ENCODE measurements around the gene LAT.
"Not testable (repeated sequence)": the region's sequence is repeated elsewhere in the genome, so short reads cannot be mapped to it uniquely, and the experiment has no call there.

The LAT gene

DNA sequence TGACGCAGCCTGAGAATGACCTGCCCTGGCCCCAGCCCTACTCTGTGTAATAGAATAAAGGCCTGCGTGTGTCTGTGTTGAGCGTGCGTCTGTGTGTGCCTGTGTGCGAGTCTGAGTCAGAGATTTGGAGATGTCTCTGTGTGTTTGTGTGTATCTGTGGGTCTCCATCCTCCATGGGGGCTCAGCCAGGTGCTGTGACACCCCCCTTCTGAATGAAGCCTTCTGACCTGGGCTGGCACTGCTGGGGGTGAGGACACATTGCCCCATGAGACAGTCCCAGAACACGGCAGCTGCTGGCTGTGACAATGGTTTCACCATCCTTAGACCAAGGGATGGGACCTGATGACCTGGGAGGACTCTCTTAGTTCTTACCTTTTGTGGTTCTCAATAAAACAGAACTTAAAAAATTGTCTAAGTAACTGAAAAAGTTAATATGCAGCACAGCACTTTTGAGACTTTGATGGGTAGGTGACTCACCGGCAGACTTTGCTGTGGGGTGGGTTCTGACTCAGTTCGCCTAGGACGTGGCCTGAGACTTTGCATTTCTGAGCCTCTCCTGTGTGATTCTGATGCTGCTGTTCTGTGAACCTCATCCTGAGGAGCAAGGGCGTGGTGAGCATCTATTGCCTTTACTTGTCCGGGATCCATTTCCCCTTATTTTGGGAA lies 5.7 kb downstream of the LAT start:
- Histone ChIP-seq H3K9ac (ENCODE audit: low read length) (no peak overlapping the region), H3K27me3 (ENCODE audit: control insufficient read depth in 1 of 2, insufficient read depth in 2 of 2, low read length in 2 of 2) (no peaks in the 10 kb centered on the region), H3K36me3 (ENCODE audit: insufficient read depth, low read length) (peaks cover 8% of the 10 kb centered on the region), H3K27ac (ENCODE audit: low read depth, low read length) (no peak overlapping the region), H3K9me3 (ENCODE audit: low read length) (peaks cover 4% of the 10 kb centered on the region), H3K4me1 (ENCODE audit: insufficient read depth, low read length) (no peaks in the 10 kb centered on the region), H3K4me3 (ENCODE audit: low read depth in 1 of 2, low read length in 2 of 2) (no peak overlapping the region)

- Histone ChIP-seq H3K9ac (ENCODE audit: low read length) (no peak overlapping the region), H3K4me1 (ENCODE audit: insufficient read depth, low read length) (no peaks in the 10 kb centered on the region), H3K36me3 (ENCODE audit: insufficient read depth, low read length) (peaks cover 3% of the 10 kb centered on the region), H3K27me3 (ENCODE audit: control insufficient read depth in 1 of 2, insufficient read depth in 2 of 2, low read length in 2 of 2) (no peaks in the 10 kb centered on the region), H3K9me3 (ENCODE audit: low read length) (peaks cover 4% of the 10 kb centered on the region), H3K27ac (ENCODE audit: low read depth, low read length) (no peak overlapping the region), H3K4me3 (ENCODE audit: low read depth in 1 of 2, low read length in 2 of 2) (no peak overlapping the region)
Observed at GRCh38 chr16:28991687-28992086, 6.8 kb downstream of the LAT start.

- H3K27ac ChIP-seq (ENCODE audit: low read depth, low read length): no peak overlapping the region
- H3K4me3 ChIP-seq (ENCODE audit: low read depth in 1 of 2, low read length in 2 of 2): no peak overlapping the region
- no peaks in the 10 kb centered on the region for H3K9me3 ChIP-seq (ENCODE audit: low read length)
- H3K36me3 ChIP-seq (ENCODE audit: insufficient read depth, low read length): no peaks in the 10 kb centered on the region
- H3K9ac ChIP-seq (ENCODE audit: low read length): no peak overlapping the region
- H3K4me1 ChIP-seq (ENCODE audit: insufficient read depth, low read length): no peaks in the 10 kb centered on the region
- no peaks in the 10 kb centered on the region for H3K27me3 ChIP-seq (ENCODE audit: control insufficient read depth in 1 of 2, insufficient read depth in 2 of 2, low read length in 2 of 2)
Observed at GRCh38 chr16:28992496-28992895, 7.6 kb downstream of the LAT start.

DNA sequence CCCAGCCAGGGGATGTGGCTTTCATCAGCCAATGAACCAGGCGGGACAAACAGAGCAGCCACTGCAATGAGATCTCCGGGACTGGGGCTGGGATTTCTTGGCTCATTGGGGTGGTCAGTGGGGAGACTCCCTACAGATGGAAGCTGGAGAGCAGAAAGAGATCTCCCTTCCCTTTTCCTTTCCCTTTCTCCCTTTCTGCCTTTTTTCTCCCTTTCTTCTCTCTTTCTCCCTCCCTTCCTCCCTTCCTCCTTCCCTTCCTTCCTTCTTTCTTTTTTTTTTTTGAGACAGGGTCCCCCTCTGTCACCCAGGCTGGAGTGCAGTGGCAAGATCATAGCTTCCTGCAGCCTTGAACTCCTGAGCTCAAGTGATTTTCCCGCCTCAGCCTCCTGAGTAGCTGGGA lies 14.0 kb downstream of the LAT start:
- H3K4me3 ChIP-seq (ENCODE audit: low read depth in 1 of 2, low read length in 2 of 2): no peak overlapping the region
- no peaks in the 10 kb centered on the region for H3K36me3 ChIP-seq (ENCODE audit: insufficient read depth, low read length)
- no peak overlapping the region for H3K27ac ChIP-seq (ENCODE audit: low read depth, low read length)
- H3K9me3 ChIP-seq (ENCODE audit: low read length): no peaks in the 10 kb centered on the region
- no peak overlapping the region for H3K9ac ChIP-seq (ENCODE audit: low read length)
- no peaks in the 10 kb centered on the region for H3K4me1 ChIP-seq (ENCODE audit: insufficient read depth, low read length)
- no peaks in the 10 kb centered on the region for H3K27me3 ChIP-seq (ENCODE audit: control insufficient read depth in 1 of 2, insufficient read depth in 2 of 2, low read length in 2 of 2)

DNA sequence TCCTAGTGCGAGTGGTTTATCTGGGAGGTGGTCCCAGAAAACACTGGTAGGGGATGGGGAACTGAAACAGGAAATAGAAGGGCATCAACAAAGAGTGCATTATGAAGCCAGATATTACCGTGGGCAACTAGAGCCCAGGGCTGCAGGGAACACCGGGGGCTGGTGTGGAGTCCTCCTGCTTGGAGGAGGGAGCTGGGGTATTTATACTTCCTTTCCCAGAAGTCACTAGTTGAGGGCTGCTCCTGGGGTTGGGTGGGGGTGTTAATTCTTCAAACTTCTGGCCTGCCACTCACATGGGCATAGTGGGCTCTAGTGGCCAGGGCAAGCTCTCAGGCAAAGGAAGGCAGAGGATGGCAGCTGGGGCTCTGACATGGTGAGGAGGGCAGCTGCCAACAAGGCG lies 14.7 kb downstream of the LAT start:
- H3K27ac ChIP-seq (ENCODE audit: low read depth, low read length): no peak overlapping the region
- H3K4me3 ChIP-seq (ENCODE audit: low read depth in 1 of 2, low read length in 2 of 2): no peak overlapping the region
- H3K36me3 ChIP-seq (ENCODE audit: insufficient read depth, low read length): no peaks in the 10 kb centered on the region
- no peaks in the 10 kb centered on the region for H3K9me3 ChIP-seq (ENCODE audit: low read length)
- no peaks in the 10 kb centered on the region for H3K27me3 ChIP-seq (ENCODE audit: control insufficient read depth in 1 of 2, insufficient read depth in 2 of 2, low read length in 2 of 2)
- H3K4me1 ChIP-seq (ENCODE audit: insufficient read depth, low read length): no peaks in the 10 kb centered on the region
- no peak overlapping the region for H3K9ac ChIP-seq (ENCODE audit: low read length)

DNA sequence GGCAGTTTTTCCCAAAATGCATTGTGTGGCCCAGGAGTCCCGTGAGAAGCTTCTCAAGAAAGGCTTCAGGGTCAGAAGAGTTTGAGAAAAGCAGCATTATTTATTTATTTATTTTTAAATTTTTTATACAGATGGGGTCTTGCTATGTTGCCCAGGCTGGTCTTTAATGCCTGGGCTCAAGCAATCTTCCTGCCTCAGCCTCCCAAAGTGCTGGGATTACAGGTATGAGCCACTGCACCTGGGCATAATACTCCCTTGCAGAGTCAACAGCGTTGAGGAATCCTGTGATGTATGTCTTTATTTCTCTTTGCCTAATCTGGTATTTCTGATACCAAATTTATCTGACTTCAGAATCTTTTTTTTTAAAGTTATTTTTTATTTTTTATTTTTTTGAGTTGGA lies 15.2 kb downstream of the LAT start:
- no peaks in the 10 kb centered on the region for H3K4me1 ChIP-seq (ENCODE audit: insufficient read depth, low read length)

DNA sequence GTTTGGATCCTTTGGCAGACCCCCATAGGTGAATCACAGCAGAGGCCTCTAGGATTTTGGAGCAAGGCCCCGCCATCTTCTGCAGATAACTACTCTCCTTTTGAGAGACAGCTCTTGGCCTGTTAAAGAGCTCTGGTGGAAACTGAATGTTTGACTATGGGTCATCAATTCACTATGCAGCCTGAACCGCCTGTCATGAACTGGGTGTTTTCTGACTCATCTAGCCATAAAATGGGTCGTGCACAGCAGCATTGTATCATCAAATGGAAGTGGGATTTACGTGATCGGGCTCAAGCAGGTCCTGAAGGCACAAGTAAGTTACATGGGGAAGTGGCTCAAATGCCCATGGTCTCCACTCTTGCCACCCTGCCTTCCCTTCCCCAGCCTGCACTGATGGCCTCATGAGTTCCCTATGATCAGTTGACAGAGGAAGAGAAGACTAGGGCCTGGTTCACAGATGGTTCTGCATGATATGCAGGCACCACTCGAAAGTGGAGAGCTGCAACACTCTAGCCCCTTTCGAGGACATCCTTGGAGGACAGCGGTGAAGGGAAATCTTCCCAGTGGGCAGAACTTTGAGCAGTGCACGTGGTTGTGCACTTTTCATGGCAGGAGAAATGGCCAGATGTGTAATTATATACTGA lies 19.8 kb downstream of the LAT start:
- H3K36me3 ChIP-seq (ENCODE audit: insufficient read depth, low read length); H3K9ac ChIP-seq (ENCODE audit: low read length); H3K9me3 ChIP-seq (ENCODE audit: low read length); H3K4me3 ChIP-seq (ENCODE audit: low read depth in 1 of 2, low read length in 2 of 2); H3K4me1 ChIP-seq (ENCODE audit: insufficient read depth, low read length); H3K27me3 ChIP-seq (ENCODE audit: control insufficient read depth in 1 of 2, insufficient read depth in 2 of 2, low read length in 2 of 2); H3K27ac ChIP-seq (ENCODE audit: low read depth, low read length): not testable (repeated sequence)

More for the DNA sequence above, 15.2 kb downstream of the LAT start:
- Histone ChIP-seq H3K36me3 (ENCODE audit: insufficient read depth, low read length) (no peaks in the 10 kb centered on the region), H3K27ac (ENCODE audit: low read depth, low read length) (no peak overlapping the region), H3K4me3 (ENCODE audit: low read depth in 1 of 2, low read length in 2 of 2) (no peak overlapping the region), H3K27me3 (ENCODE audit: control insufficient read depth in 1 of 2, insufficient read depth in 2 of 2, low read length in 2 of 2) (no peaks in the 10 kb centered on the region), H3K9ac (ENCODE audit: low read length) (no peak overlapping the region), H3K9me3 (ENCODE audit: low read length) (no peaks in the 10 kb centered on the region)

GRCh38 chr16:29007730-29008593 lies 23.1 kb downstream of the LAT start:
- Histone ChIP-seq H3K27ac (ENCODE audit: low read depth, low read length) (no peak overlapping the region), H3K9ac (ENCODE audit: low read length) (no peak overlapping the region), H3K9me3 (ENCODE audit: low read length) (no peaks in the 10 kb centered on the region), H3K4me1 (ENCODE audit: insufficient read depth, low read length) (no peaks in the 10 kb centered on the region), H3K4me3 (ENCODE audit: low read depth in 1 of 2, low read length in 2 of 2) (no peak overlapping the region), H3K27me3 (ENCODE audit: control insufficient read depth in 1 of 2, insufficient read depth in 2 of 2, low read length in 2 of 2) (no peaks in the 10 kb centered on the region), H3K36me3 (ENCODE audit: insufficient read depth, low read length) (no peaks in the 10 kb centered on the region)

GRCh38 chr16:29009050-29009837 lies 24.4 kb downstream of the LAT start:
- Histone ChIP-seq H3K27ac (ENCODE audit: low read depth, low read length) (no peak overlapping the region), H3K4me1 (ENCODE audit: insufficient read depth, low read length) (no peaks in the 10 kb centered on the region), H3K4me3 (ENCODE audit: low read depth in 1 of 2, low read length in 2 of 2) (no peak overlapping the region), H3K9me3 (ENCODE audit: low read length) (no peaks in the 10 kb centered on the region), H3K9ac (ENCODE audit: low read length) (no peak overlapping the region), H3K36me3 (ENCODE audit: insufficient read depth, low read length) (no peaks in the 10 kb centered on the region), H3K27me3 (ENCODE audit: control insufficient read depth in 1 of 2, insufficient read depth in 2 of 2, low read length in 2 of 2) (no peaks in the 10 kb centered on the region)

DNA sequence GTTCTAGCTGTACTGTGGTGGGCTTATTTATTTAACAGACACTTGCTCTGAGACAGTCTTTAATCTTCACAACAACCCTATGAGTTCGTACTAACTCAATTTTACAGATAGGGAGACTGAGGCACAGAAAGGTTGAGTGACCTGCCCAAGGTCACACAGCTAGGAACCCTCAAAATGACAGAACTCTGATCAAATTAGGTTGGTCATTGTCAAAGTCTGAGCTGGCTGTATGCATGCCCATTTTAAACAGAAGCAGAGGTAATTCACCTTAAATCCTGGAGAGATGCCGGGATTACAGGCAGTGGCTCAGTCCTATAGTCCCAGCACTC lies 24.9 kb downstream of the LAT start:
- Histone ChIP-seq H3K9ac (ENCODE audit: low read length) (no peak overlapping the region), H3K4me1 (ENCODE audit: insufficient read depth, low read length) (no peaks in the 10 kb centered on the region), H3K27ac (ENCODE audit: low read depth, low read length) (no peak overlapping the region), H3K4me3 (ENCODE audit: low read depth in 1 of 2, low read length in 2 of 2) (no peak overlapping the region), H3K27me3 (ENCODE audit: control insufficient read depth in 1 of 2, insufficient read depth in 2 of 2, low read length in 2 of 2) (no peaks in the 10 kb centered on the region), H3K9me3 (ENCODE audit: low read length) (no peaks in the 10 kb centered on the region), H3K36me3 (ENCODE audit: insufficient read depth, low read length) (no peaks in the 10 kb centered on the region)

GRCh38 chr16:29011112-29011511 lies 26.3 kb downstream of the LAT start:
- H3K4me3 ChIP-seq (ENCODE audit: low read depth in 1 of 2, low read length in 2 of 2): no peak overlapping the region
- no peaks in the 10 kb centered on the region for H3K4me1 ChIP-seq (ENCODE audit: insufficient read depth, low read length)
- H3K9ac ChIP-seq (ENCODE audit: low read length): no peak overlapping the region

More at GRCh38 chr16:29011112-29011511, 26.3 kb downstream of the LAT start:
- Histone ChIP-seq H3K36me3 (ENCODE audit: insufficient read depth, low read length) (no peaks in the 10 kb centered on the region), H3K9me3 (ENCODE audit: low read length) (no peaks in the 10 kb centered on the region), H3K27me3 (ENCODE audit: control insufficient read depth in 1 of 2, insufficient read depth in 2 of 2, low read length in 2 of 2) (no peaks in the 10 kb centered on the region), H3K27ac (ENCODE audit: low read depth, low read length) (no peak overlapping the region)

Measured in muscle layer of colon (tissue), 2 donors.